Naive thymus-derived CD4-positive, alpha-beta T cell (primary cell): ENCODE results near the gene MYH11. TPM values are rescaled to one million over a fixed set of nuclear protein-coding genes. Genes with fewer than 3 reads are reported as not detected.
A peak's percentile ranks its signal among the peaks of the same experiment; 100 is the strongest.
"Not testable (repeated sequence)": the region's sequence is repeated elsewhere in the genome, so short reads cannot be mapped to it uniquely, and the experiment has no call there.

Source experiments
- ATAC-seq: fragments of 150-1000 bp; cut with Tn5 transposase; 2 replicates; pipeline ENCODE4 v1.10.0; 2021; ENCODE audit warnings: mild to moderate bottlenecking, moderate library complexity
- CTCF ChIA-PET: fragments of 350-600 bp; sonication (Branson Sonifier 250); formaldehyde crosslinking; loops from one replicate; lab custom pipeline; 2021; ENCODE audit warnings: antibody characterized with exemption; lab: Charles Lee
- POLR2A ChIA-PET: fragments of 350-600 bp; sonication (Branson Sonifier 250); formaldehyde crosslinking; loops from one replicate; lab custom pipeline; 2021; ENCODE audit warnings: antibody characterized with exemption, inconsistent platforms; lab: Charles Lee
- DNase-seq, 9 donors: peaks; one replicate each; pipeline versions ENCODE4 v3.0.0 to v3.0.0-alpha.2; 2020 to 2022; ENCODE audit warnings: mixed read lengths in 1 of 9
- H3K27ac ChIP-seq: one replicate; pipeline ENCODE4 v1.7.0; 2013; ENCODE audit warnings: mild to moderate bottlenecking, low read depth, low read length, moderate library complexity
- H3K27me3 ChIP-seq, 2 donors: one replicate each; pipeline ENCODE4 v1.7.0; 2013; ENCODE audit warnings: low read length in 2 of 2, mild to moderate bottlenecking in 2 of 2, moderate library complexity in 2 of 2; ENCODE audit not compliant: control insufficient read depth in 2 of 2, insufficient read depth in 2 of 2
- H3K36me3 ChIP-seq, 3 experiments: 1 replicate in 2 of 3; 2 replicates in 1 of 3; pipeline ENCODE4 v1.7.0; 2013; ENCODE audit warnings: low read length in 3 of 3, mild to moderate bottlenecking in 3 of 3, moderate library complexity in 1 of 3; ENCODE audit not compliant: insufficient read depth in 3 of 3, control insufficient read depth in 2 of 3
- H3K4me1 ChIP-seq, 2 donors: one replicate each; pipeline ENCODE4 v1.7.0; 2013; ENCODE audit warnings: low read length in 2 of 2, mild to moderate bottlenecking in 2 of 2, moderate library complexity in 1 of 2; ENCODE audit not compliant: control insufficient read depth in 2 of 2, insufficient read depth in 2 of 2
- H3K4me3 ChIP-seq: 2 replicates; pipeline ENCODE4 v1.7.0; 2013; ENCODE audit warnings: mild to moderate bottlenecking, low read length
- H3K9me3 ChIP-seq, 3 experiments: 1 replicate in 2 of 3; 2 replicates in 1 of 3; pipeline ENCODE4 v1.7.0; 2013; ENCODE audit warnings: low read length in 3 of 3; ENCODE audit not compliant: control insufficient read depth in 2 of 3
- H3K27ac Mint-ChIP-seq, 9 donors: one replicate each; pipeline ENCODE4 v1.8.0; 2020 to 2022; ENCODE audit warnings: mixed read lengths in 9 of 9, mild to moderate bottlenecking in 8 of 9, moderate library complexity in 5 of 9, inconsistent platforms in 2 of 9
- H3K27me3 Mint-ChIP-seq, 5 donors: one replicate each; pipeline ENCODE4 v1.8.0; 2021 to 2022; ENCODE audit warnings: mixed read lengths in 5 of 5, mild to moderate bottlenecking in 1 of 5
- H3K36me3 Mint-ChIP-seq, 5 donors: one replicate each; pipeline ENCODE4 v1.8.0; 2020 to 2022; ENCODE audit warnings: mixed read lengths in 5 of 5, mild to moderate bottlenecking in 3 of 5, inconsistent platforms in 1 of 5
- H3K4me1 Mint-ChIP-seq, 7 donors: one replicate each; pipeline ENCODE4 v1.8.0; 2020 to 2022; ENCODE audit warnings: mixed read lengths in 7 of 7, mild to moderate bottlenecking in 3 of 7, inconsistent platforms in 1 of 7
- H3K4me3 Mint-ChIP-seq, 10 donors: one replicate each; pipeline ENCODE4 v1.8.0; 2020 to 2022; ENCODE audit warnings: mild to moderate bottlenecking in 10 of 10, mixed read lengths in 10 of 10, moderate library complexity in 6 of 10, inconsistent platforms in 2 of 10
- H3K9me3 Mint-ChIP-seq, 11 donors: one replicate each; pipeline ENCODE4 v1.8.0; 2020 to 2022; ENCODE audit warnings: mixed read lengths in 11 of 11, mild to moderate bottlenecking in 4 of 11, inconsistent platforms in 1 of 11, moderate library complexity in 1 of 11
- intact Hi-C, 2 donors: fragments of 100-400 bp; cut with micrococcal nuclease; formaldehyde crosslinking; loops; one replicate each; pipeline ENCODE4 v1.15.1; 2023
- polyA plus RNA-seq, 2 donors: library from polyadenylated mRNA; unstranded; fragments of 300-500 nt; fragmentation: Illumina TruSeq; gene quantifications; one replicate each; pipeline ENCODE4 v1.2.3, GENCODE V29; 2021
- total RNA-seq, 6 experiments: library from RNA in 5 of 6; stranded (reverse) in 5 of 6; gene quantifications; 1 replicate in 5 of 6; 2 replicates in 1 of 6; pipeline ENCODE4 v1.2.3 and lab custom pipeline; 2021 to 2026

The MYH11 gene
- total and polyA plus RNA-seq, 7 experiments from 2014 or later = 0.05 to 2.2 (median 0.39) TPM; not detected in 4

- Histone ChIP-seq H3K36me3 (no peaks in the 10 kb centered on the region), H3K27ac (no peak overlapping the region), H3K9me3 (peaks cover 0 to 10% (median 0%) of the 10 kb centered on the region in 3 experiments), H3K4me3 (no peak overlapping the region), H3K4me1 (no peaks in the 10 kb centered on the region), H3K27me3 (no peaks in the 10 kb centered on the region)
- CTCF ChIA-PET = no interaction called here
- DNase-seq (no peak), ATAC-seq (no peak)
- Mint-ChIP-seq H3K27me3 (peaks cover 0 to 8% (median 4%) of the 10 kb centered on the region in 5 donors), H3K4me1 (peaks cover 0 to 3% (median 0%) of the 10 kb centered on the region in 7 donors), H3K36me3 (peaks cover 0 to 12% (median 0%) of the 10 kb centered on the region in 5 donors), H3K27ac (no peak overlapping the region), H3K9me3 (peaks cover 4 to 18% (median 14%) of the 10 kb centered on the region in 11 donors), H3K4me3 (no peak overlapping the region)
- intact Hi-C loops = no loop called here
- POLR2A ChIA-PET = no interaction called here
These were observed 58.2 kb downstream of the MYH11 start for GRCh38 chr16:15798671-15799070.

DNA sequence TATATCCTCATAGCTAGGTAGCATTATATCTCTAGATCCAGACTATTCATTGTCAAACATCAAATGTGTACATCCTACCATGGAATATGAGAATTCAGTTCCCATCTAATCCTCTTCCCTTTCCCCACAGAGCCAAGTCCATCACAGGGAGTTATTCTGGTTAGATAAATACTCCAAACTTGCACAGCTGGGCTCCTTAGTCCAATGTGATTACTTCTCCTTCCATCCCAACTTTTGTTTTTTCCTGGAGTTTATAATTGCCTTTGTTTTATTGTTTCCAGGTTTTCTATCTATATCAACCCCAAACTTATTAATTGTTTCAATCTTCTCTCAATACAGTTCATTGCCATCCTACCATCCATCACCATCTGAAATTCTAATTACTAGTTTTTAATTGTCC lies 59.9 kb downstream of the MYH11 start:
- intact Hi-C loops = no loop called here
- Mint-ChIP-seq H3K27me3 (peaks cover 0 to 8% (median 6%) of the 10 kb centered on the region in 5 donors), H3K9me3 (peaks cover 4 to 18% (median 14%) of the 10 kb centered on the region in 11 donors), H3K4me1 (peaks cover 0 to 6% (median 0%) of the 10 kb centered on the region in 7 donors), H3K4me3 (no peak overlapping the region), H3K36me3 (peaks cover 0 to 12% (median 0%) of the 10 kb centered on the region in 5 donors), H3K27ac (no peak overlapping the region)
- no peaks in the 10 kb centered on the region for H3K4me1 ChIP-seq
- no peaks in the 10 kb centered on the region for H3K36me3 ChIP-seq
- CTCF ChIA-PET = no interaction called here
- H3K4me3 ChIP-seq = no peak overlapping the region
- H3K27ac ChIP-seq = no peak overlapping the region
- peaks cover 0 to 10% (median 0%) of the 10 kb centered on the region in 3 experiments for H3K9me3 ChIP-seq
- POLR2A ChIA-PET = interaction anchor here (0.5 kb wide), 1 partner anchor 233 kb away, joined by 3 read pairs; no protein-coding TSS in a partner anchor
- H3K27me3 ChIP-seq = no peaks in the 10 kb centered on the region
- DNase-seq (no peak), ATAC-seq (no peak)

- H3K27ac ChIP-seq = no peak overlapping the region
- peaks cover 4 to 18% (median 14%) of the 10 kb centered on the region in 11 donors for H3K9me3 Mint-ChIP-seq
- DNase-seq (no peak), ATAC-seq (no peak)
- ChIA-PET CTCF (no interaction called here), POLR2A (no interaction called here)
- peaks cover 0 to 6% (median 0%) of the 10 kb centered on the region in 7 donors for H3K4me1 Mint-ChIP-seq
- H3K27me3 ChIP-seq = no peaks in the 10 kb centered on the region
- intact Hi-C loops = no loop called here
- peaks cover 0 to 12% (median 0%) of the 10 kb centered on the region in 5 donors for H3K36me3 Mint-ChIP-seq
- no peaks in the 10 kb centered on the region for H3K4me1 ChIP-seq
- H3K27ac Mint-ChIP-seq = peak overlapping the region in 1 of 9 donors; percentile 15
- no peak overlapping the region for H3K4me3 Mint-ChIP-seq
- peaks cover 0 to 10% (median 0%) of the 10 kb centered on the region in 3 experiments for H3K9me3 ChIP-seq
- H3K27me3 Mint-ChIP-seq = peaks cover 0 to 8% (median 6%) of the 10 kb centered on the region in 5 donors
- H3K36me3 ChIP-seq = no peaks in the 10 kb centered on the region
- no peak overlapping the region for H3K4me3 ChIP-seq
These were observed 61.2 kb downstream of the MYH11 start for GRCh38 chr16:15795615-15796014.

DNA sequence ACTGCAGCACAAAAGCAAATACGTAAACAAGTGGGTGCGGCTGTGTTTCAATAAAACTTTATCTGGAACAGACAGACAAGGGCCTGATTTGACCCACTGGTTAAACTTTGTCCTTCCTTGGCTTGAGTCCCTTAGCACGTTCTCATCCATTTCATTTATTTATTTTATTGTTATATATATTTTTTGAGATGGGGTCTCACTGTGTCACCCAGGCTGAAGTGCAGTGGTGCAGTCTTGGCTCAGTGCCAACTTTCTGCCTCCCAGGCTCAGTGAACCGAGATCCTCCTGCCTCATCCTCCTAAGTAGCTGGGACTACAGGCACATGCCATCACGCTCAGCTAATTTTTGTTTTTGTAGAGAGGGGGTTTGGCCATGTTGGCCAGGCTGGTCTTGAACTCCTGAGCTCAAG lies 64.3 kb downstream of the MYH11 start:
- peaks cover 0 to 6% (median 0%) of the 10 kb centered on the region in 7 donors for H3K4me1 Mint-ChIP-seq
- peaks cover 0 to 9% (median 0%) of the 10 kb centered on the region in 5 donors for H3K36me3 Mint-ChIP-seq
- H3K4me3 Mint-ChIP-seq = no peak overlapping the region
- H3K4me3 ChIP-seq = no peak overlapping the region
- CTCF ChIA-PET = no interaction called here
- H3K9me3 Mint-ChIP-seq = peaks cover under 1 to 14% (median 10%) of the 10 kb centered on the region in 11 donors
- POLR2A ChIA-PET = no interaction called here
- no peak for DNase-seq
- H3K36me3 ChIP-seq = no peaks in the 10 kb centered on the region
- peaks cover 0 to 10% (median 0%) of the 10 kb centered on the region in 3 experiments for H3K9me3 ChIP-seq
- H3K27me3 ChIP-seq = no peaks in the 10 kb centered on the region
- H3K4me1 ChIP-seq = no peaks in the 10 kb centered on the region
- H3K27me3 Mint-ChIP-seq = peaks cover 0 to 8% (median 6%) of the 10 kb centered on the region in 5 donors
- ATAC-seq = no peak
- intact Hi-C loops = no loop called here
- H3K27ac Mint-ChIP-seq = no peak overlapping the region
- no peak overlapping the region for H3K27ac ChIP-seq

- Mint-ChIP-seq H3K27ac (no peak overlapping the region), H3K4me1 (peaks cover 0 to 6% (median 0%) of the 10 kb centered on the region in 7 donors), H3K9me3 (peaks cover 0 to 2% (median 0%) of the 10 kb centered on the region in 11 donors), H3K4me3 (no peak overlapping the region), H3K36me3 (no peaks in the 10 kb centered on the region), H3K27me3 (peaks cover 0 to 3% (median 0%) of the 10 kb centered on the region in 5 donors)
- intact Hi-C loops = no loop called here
- DNase-seq = no peak
- no peaks in the 10 kb centered on the region for H3K36me3 ChIP-seq
- no peak overlapping the region for H3K4me3 ChIP-seq
- no peak for ATAC-seq
- no peaks in the 10 kb centered on the region for H3K4me1 ChIP-seq
- ChIA-PET POLR2A (no interaction called here), CTCF (interaction anchor here (0.6 kb wide), 1 partner anchor 318 kb away, joined by 3 read pairs; no protein-coding TSS in a partner anchor)
- no peaks in the 10 kb centered on the region for H3K27me3 ChIP-seq
- no peaks in the 10 kb centered on the region for H3K9me3 ChIP-seq
- no peak overlapping the region for H3K27ac ChIP-seq
These were observed 66.4 kb downstream of the MYH11 start for GRCh38 chr16:15790458-15790857.

- H3K27me3 Mint-ChIP-seq, CTCF ChIA-PET, H3K36me3 Mint-ChIP-seq, H3K4me3 ChIP-seq, H3K27ac Mint-ChIP-seq, H3K27me3 ChIP-seq, H3K4me1 Mint-ChIP-seq, H3K36me3 ChIP-seq, intact Hi-C loops, ATAC-seq, H3K9me3 Mint-ChIP-seq, DNase-seq, H3K4me3 Mint-ChIP-seq, H3K27ac ChIP-seq, H3K9me3 ChIP-seq, H3K4me1 ChIP-seq, POLR2A ChIA-PET: not testable (repeated sequence)
These were observed 67.0 kb downstream of the MYH11 start for GRCh38 chr16:15789816-15790215.

DNA sequence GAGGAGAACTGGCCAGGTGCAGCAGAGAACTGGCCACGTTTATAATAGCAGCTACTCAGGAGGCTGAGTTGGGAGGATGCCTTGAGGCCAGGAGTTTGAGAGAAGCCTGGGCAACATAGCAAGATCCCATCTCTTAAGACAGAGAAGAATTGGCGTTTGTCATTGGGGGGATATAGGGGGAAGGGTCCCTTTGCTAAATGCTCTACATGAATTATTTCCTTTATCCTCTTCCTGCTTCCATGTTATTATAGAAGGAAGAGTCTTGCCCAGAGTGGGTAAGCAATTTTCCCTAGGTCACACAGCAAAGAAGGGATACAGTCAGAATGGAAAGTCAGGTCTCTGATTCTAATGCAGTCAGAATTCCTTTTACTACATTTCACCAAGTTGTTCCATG lies 68.0 kb downstream of the MYH11 start:
- ChIA-PET POLR2A (no interaction called here), CTCF (no interaction called here)
- no peak overlapping the region for H3K4me3 Mint-ChIP-seq
- H3K27me3 Mint-ChIP-seq = peaks cover 0 to 3% (median 0%) of the 10 kb centered on the region in 5 donors
- peaks cover 0 to 6% (median 0%) of the 10 kb centered on the region in 7 donors for H3K4me1 Mint-ChIP-seq
- no peak overlapping the region for H3K27ac Mint-ChIP-seq
- no peaks in the 10 kb centered on the region for H3K9me3 ChIP-seq
- ATAC-seq (no peak), DNase-seq (no peak)
- H3K4me3 ChIP-seq = no peak overlapping the region
- intact Hi-C loops = no loop called here
- H3K36me3 Mint-ChIP-seq = no peaks in the 10 kb centered on the region
- H3K27me3 ChIP-seq = no peaks in the 10 kb centered on the region
- no peaks in the 10 kb centered on the region for H3K36me3 ChIP-seq
- H3K9me3 Mint-ChIP-seq = no peaks in the 10 kb centered on the region
- H3K4me1 ChIP-seq = no peaks in the 10 kb centered on the region
- H3K27ac ChIP-seq = no peak overlapping the region
